HepG2 (cell line): Measurements from ENCODE around the gene EPB41. TPM values are rescaled to one million over a fixed set of nuclear protein-coding genes. Genes with fewer than 3 reads are reported as not detected.
A peak's percentile ranks its signal among the peaks of the same experiment; 100 is the strongest.

Source experiments
- ATAC-seq: fragments of 200-7000 bp; cut with Tn5 transposase; 3 replicates; pipeline ENCODE4 v1.9.1; 2020; ENCODE audit warnings: mild to moderate bottlenecking, moderate library complexity
- BruUV-seq: library from RNA; stranded (reverse); fragments of 400-500 nt; replicated peaks from 2 replicates; lab custom pipeline; 2021; lab: Mats Ljungman, UMichigan
- CTCF ChIA-PET: fragments of 300-600 bp; formaldehyde crosslinking; extraction: SDS; loops from one replicate; lab custom pipeline; 2021; ENCODE audit warnings: low total read pairs, inconsistent platforms, low intra/inter-chr PET ratio; lab: Yijun Ruan, JAX
- POLR2A ChIA-PET: fragments of 350-600 bp; sonication (Branson Sonifier 250); formaldehyde crosslinking; loops from one replicate; lab custom pipeline; 2020; ENCODE audit warnings: antibody characterized with exemption, inconsistent platforms; lab: Yijun Ruan, JAX
- DNase-seq: peaks from one replicate; pipeline ENCODE4 v3.0.0-alpha.2; 2015; ENCODE audit warnings: low spot score
- FAIRE-seq: peaks from 3 replicates; lab custom pipeline; 2011; peaks lifted over from hg19 to GRCh38; lab: Jason Lieb, UNC
- H2AFZ ChIP-seq: one replicate; pipeline ENCODE4 v1.6.1; 2011; ENCODE audit warnings: low read length, inconsistent platforms
- H3K27ac ChIP-seq: fragments of 300-600 bp; 3 replicates; pipeline ENCODE4 v1.8.0; 2011; ENCODE audit warnings: mixed run types, mild to moderate bottlenecking, mixed read lengths, low read length, inconsistent platforms; ENCODE audit not compliant: insufficient read depth; ENCODE audit errors: extremely low read length
- H3K27me3 ChIP-seq, 2 experiments: fragments of 200-600 bp in 1 of 2; 2 replicates in 1 of 2; 3 replicates in 1 of 2; pipeline versions ENCODE4 v1.6.0 to v1.8.0; 2011; ENCODE audit warnings: low read length in 2 of 2, mild to moderate bottlenecking in 2 of 2, moderate library complexity in 2 of 2, inconsistent platforms in 1 of 2; ENCODE audit not compliant: insufficient read depth in 2 of 2, control insufficient read depth in 1 of 2
- H3K36me3 ChIP-seq, 2 experiments: fragments of 200-600 bp in 1 of 2; replicated peaks in 1 of 2; 2 replicates in 1 of 2; 3 replicates in 1 of 2; pipeline versions ENCODE4 v1.5.1 to v1.8.0; 2011; ENCODE audit warnings: low read length in 2 of 2, inconsistent platforms in 1 of 2; ENCODE audit not compliant: insufficient read depth in 2 of 2, control insufficient read depth in 1 of 2
- H3K4me1 ChIP-seq: 2 replicates; pipeline ENCODE4 v1.5.1; 2012; ENCODE audit warnings: low read length, inconsistent platforms; ENCODE audit not compliant: insufficient read depth
- H3K4me2 ChIP-seq: 2 replicates; pipeline ENCODE4 v1.6.0; 2011; ENCODE audit warnings: low read depth, low read length, inconsistent platforms
- H3K4me3 ChIP-seq, 3 experiments: fragments of 200-600 bp in 1 of 3; sonication (generic), shearing (Covaris generic) in 1 of 3; replicated peaks in 1 of 3; 2 replicates each; pipeline ENCODE4 v1.5.1; 2011 to 2016; ENCODE audit warnings: low read length in 3 of 3, inconsistent platforms in 2 of 3, low read depth in 2 of 3, mild to moderate bottlenecking in 2 of 3, control low read depth in 1 of 3, mixed read lengths in 1 of 3; ENCODE audit not compliant: insufficient read depth in 1 of 3
- H3K79me2 ChIP-seq: one replicate; pipeline ENCODE4 v1.6.1; 2011; ENCODE audit warnings: low read length, inconsistent platforms; ENCODE audit not compliant: insufficient read depth
- H3K9ac ChIP-seq: 2 replicates; pipeline ENCODE4 v1.6.0; 2011; ENCODE audit warnings: mild to moderate bottlenecking, low read depth, low read length, inconsistent platforms; ENCODE audit not compliant: insufficient read depth
- H3K9me3 ChIP-seq: 2 replicates; pipeline ENCODE4 v1.5.1; 2012; ENCODE audit warnings: mild to moderate bottlenecking, low read length
- H4K20me1 ChIP-seq: 2 replicates; pipeline ENCODE4 v1.6.0; 2011; ENCODE audit warnings: inconsistent platforms, mild to moderate bottlenecking, low read length, moderate library complexity; ENCODE audit not compliant: insufficient read depth
- ARNT2 ChIP-seq: sonication (generic); formaldehyde crosslinking; IDR thresholded peaks from 2 replicates; pipeline ENCODE4 v1.8.0; 2022; ENCODE audit warnings: mild to moderate bottlenecking, low read depth, missing genetic modification reagents, moderate library complexity
- GATAD2A ChIP-seq: IDR thresholded peaks from 2 replicates; pipeline ENCODE4 v1.6.1; 2016
- HES4 ChIP-seq: sonication (generic); formaldehyde crosslinking; IDR thresholded peaks from 2 replicates; pipeline ENCODE4 v1.9.0; 2021; ENCODE audit warnings: mild to moderate bottlenecking, missing genetic modification reagents, borderline replicate concordance
- MBD4 ChIP-seq: IDR thresholded peaks from 2 replicates; pipeline ENCODE4 v1.6.1; 2012; ENCODE audit warnings: low read length, inconsistent platforms, borderline replicate concordance
- MLXIP ChIP-seq: sonication (generic); formaldehyde crosslinking; IDR thresholded peaks from 2 replicates; pipeline ENCODE4 v1.9.0; 2021; ENCODE audit warnings: missing genetic modification reagents, borderline replicate concordance
- MTA1 ChIP-seq: sonication (generic); formaldehyde crosslinking; IDR thresholded peaks from 2 replicates; pipeline ENCODE4 v1.4.0; 2020; ENCODE audit warnings: missing genetic modification reagents, mild to moderate bottlenecking, borderline replicate concordance
- POGZ ChIP-seq: sonication (generic); formaldehyde crosslinking; IDR thresholded peaks from 2 replicates; pipeline ENCODE4 v1.4.0; 2020; ENCODE audit warnings: mild to moderate bottlenecking, missing genetic modification reagents
- ZNF3 ChIP-seq: IDR thresholded peaks from 2 replicates; pipeline ENCODE4 v1.7.0; 2017; ENCODE audit warnings: inconsistent platforms
- ZNF512B ChIP-seq: sonication (generic); formaldehyde crosslinking; IDR thresholded peaks from 2 replicates; pipeline ENCODE4 v1.5.1; 2020; ENCODE audit warnings: missing genetic modification reagents, mild to moderate bottlenecking, borderline replicate concordance
- ZNF678 ChIP-seq: sonication (generic); formaldehyde crosslinking; IDR thresholded peaks from 2 replicates; pipeline ENCODE4 v1.4.0; 2020; ENCODE audit warnings: mild to moderate bottlenecking, missing genetic modification reagents
- WGBS: methylation state at CpG from one replicate; pipeline ENCODE4 v1.1.6; 2017; ENCODE audit warnings: low lambda C conversion rate; 5-methylcytosine and 5-hydroxymethylcytosine counted together
- in situ Hi-C: cut with HindIII; loops from 2 replicates; pipeline ENCODE4 v1.10.0; 2017; ENCODE audit warnings: low pct_unique_long_range_greater_than_20kb; ENCODE audit not compliant: extremely low pct_ligation_motif_present
- intact Hi-C: fragments of 100-400 bp; cut with micrococcal nuclease; formaldehyde crosslinking; loops from one replicate; pipeline ENCODE4 v1.10.0; 2022; ENCODE audit not compliant: unreplicated experiment
- polyA plus RNA-seq, 8 experiments: library from polyadenylated mRNA; depleted of rRNA in 3 of 8; stranded (reverse) in 7 of 8; unstranded in 1 of 8; fragments of >200 nt; fragmentation: Illumina TruSeq in 4 of 8; extraction: Trizol in 4 of 8; gene quantifications; 2 replicates each; pipeline versions ENCODE4 v1.2.1 to v1.2.3, GENCODE V29; 2011 to 2016; ENCODE audit warnings: low read depth in 4 of 8, missing spikeins in 1 of 8, mixed read lengths in 1 of 8; ENCODE audit not compliant: insufficient read depth in 1 of 8
- total RNA-seq, 5 experiments: library from RNA; depleted of rRNA; stranded (reverse); fragments of >200 nt; fragmentation: Illumina TruSeq; extraction: Trizol; gene quantifications; 2 replicates each; pipeline ENCODE4 v1.2.3, GENCODE V29; 2016; ENCODE audit warnings: low read depth in 1 of 5
- TF ChIP-seq, protein P1 (sequence below): sonication (generic); formaldehyde crosslinking; IDR thresholded peaks from 2 replicates; pipeline ENCODE4 v1.5.1; 2020; ENCODE audit warnings: mild to moderate bottlenecking, moderate library complexity, missing genetic modification reagents
- TF ChIP-seq, protein P2 (sequence below): sonication (generic); formaldehyde crosslinking; IDR thresholded peaks from 2 replicates; pipeline ENCODE4 v1.5.0; 2020; ENCODE audit warnings: mild to moderate bottlenecking, missing genetic modification reagents

Gene EPB41
- total and polyA plus RNA-seq, 2 of the 13 experiments (the other 11 are each of a cell fraction or from before 2014, with no cell fraction given), result 34.5 to 46.7 TPM

DNA sequence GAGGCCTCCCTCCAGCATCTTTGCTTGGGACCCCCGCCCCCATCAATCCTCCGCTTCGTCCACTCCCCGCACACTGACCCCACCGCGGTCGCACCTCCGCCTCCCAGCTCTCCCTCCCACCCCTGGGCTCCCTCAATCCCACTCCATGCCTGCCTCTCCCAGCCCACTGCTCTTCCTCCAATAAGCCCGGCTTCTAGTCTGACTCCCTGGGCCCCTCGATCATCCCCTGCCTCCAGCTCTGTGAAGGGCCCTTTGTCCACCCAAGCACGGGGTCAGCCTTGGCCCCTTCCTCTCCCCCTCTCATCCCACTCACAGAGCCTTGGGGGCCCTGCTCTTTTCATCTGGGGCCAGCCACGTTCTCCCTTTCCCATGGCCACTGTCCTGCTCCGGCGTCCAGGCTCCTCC lies 210.9 kb downstream of the EPB41 start:
- H3K27me3 ChIP-seq, result peaks cover 2 to 11% of the 10 kb centered on the region in 2 experiments; a peak in 2 of 5 replicates
- BruUV-seq, result no TSS peak
- H3K79me2 ChIP-seq, result no peaks in the 10 kb centered on the region
- H3K4me2 ChIP-seq, result peak overlapping the region; percentile 96
- no peak for TF ChIP-seq MLXIP (CRISPR knock-in tag)
- TF ChIP-seq POGZ (CRISPR knock-in tag), result no peak
- no peak for TF ChIP-seq ARNT2 (CRISPR knock-in tag)
- TF ChIP-seq, protein P1, sequence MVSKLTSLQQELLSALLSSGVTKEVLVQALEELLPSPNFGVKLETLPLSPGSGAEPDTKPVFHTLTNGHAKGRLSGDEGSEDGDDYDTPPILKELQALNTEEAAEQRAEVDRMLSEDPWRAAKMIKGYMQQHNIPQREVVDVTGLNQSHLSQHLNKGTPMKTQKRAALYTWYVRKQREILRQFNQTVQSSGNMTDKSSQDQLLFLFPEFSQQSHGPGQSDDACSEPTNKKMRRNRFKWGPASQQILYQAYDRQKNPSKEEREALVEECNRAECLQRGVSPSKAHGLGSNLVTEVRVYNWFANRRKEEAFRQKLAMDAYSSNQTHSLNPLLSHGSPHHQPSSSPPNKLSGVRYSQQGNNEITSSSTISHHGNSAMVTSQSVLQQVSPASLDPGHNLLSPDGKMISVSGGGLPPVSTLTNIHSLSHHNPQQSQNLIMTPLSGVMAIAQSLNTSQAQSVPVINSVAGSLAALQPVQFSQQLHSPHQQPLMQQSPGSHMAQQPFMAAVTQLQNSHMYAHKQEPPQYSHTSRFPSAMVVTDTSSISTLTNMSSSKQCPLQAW, result peak; percentile 43; the same call in 1 of the 2 replicates
- 0 out of 2 replicates have a peak, but pooled peaks have one; percentile 50 for TF ChIP-seq ZNF512B (CRISPR knock-in tag)
- TF ChIP-seq, protein P2, sequence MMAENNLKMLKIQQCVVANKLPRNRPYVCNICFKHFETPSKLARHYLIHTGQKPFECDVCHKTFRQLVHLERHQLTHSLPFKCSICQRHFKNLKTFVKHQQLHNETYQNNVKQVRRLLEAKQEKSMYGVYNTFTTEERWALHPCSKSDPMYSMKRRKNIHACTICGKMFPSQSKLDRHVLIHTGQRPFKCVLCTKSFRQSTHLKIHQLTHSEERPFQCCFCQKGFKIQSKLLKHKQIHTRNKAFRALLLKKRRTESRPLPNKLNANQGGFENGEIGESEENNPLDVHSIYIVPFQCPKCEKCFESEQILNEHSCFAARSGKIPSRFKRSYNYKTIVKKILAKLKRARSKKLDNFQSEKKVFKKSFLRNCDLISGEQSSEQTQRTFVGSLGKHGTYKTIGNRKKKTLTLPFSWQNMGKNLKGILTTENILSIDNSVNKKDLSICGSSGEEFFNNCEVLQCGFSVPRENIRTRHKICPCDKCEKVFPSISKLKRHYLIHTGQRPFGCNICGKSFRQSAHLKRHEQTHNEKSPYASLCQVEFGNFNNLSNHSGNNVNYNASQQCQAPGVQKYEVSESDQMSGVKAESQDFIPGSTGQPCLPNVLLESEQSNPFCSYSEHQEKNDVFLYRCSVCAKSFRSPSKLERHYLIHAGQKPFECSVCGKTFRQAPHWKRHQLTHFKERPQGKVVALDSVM (CRISPR knock-in tag), result 0 out of 2 replicates have a peak, but pooled peaks have one; percentile 6
- TF ChIP-seq ZNF678 (CRISPR knock-in tag), result peak; percentile 44; the same call in 1 of the 2 replicates
- TF ChIP-seq HES4 (CRISPR knock-in tag), result 0 out of 2 replicates have a peak, but pooled peaks have one; percentile 22
- no peak for TF ChIP-seq MBD4
- 0 out of 2 replicates have a peak, but pooled peaks have one; percentile 8 for TF ChIP-seq MTA1 (CRISPR knock-in tag)
- no peak for TF ChIP-seq ZNF3
- no peak for TF ChIP-seq GATAD2A (CRISPR knock-in tag)
- no peak overlapping the region for H3K27ac ChIP-seq
- DNase-seq (no peak), FAIRE-seq (no peak), ATAC-seq (peak; percentile 7)
- intact Hi-C loops, result loop anchor here (10.0 kb wide), 1 partner anchor 240 kb away; no protein-coding TSS in a partner anchor
- POLR2A ChIA-PET, result interaction anchor here (1.1 to 2.5 kb wide), 7 partner anchors 9 to 61 kb away, joined by 3 to 24 read pairs (median 5); partner anchors contain the start of gene SRSF4
- in situ Hi-C loops, result loop anchor here (10.0 kb wide), 1 partner anchor 240 kb away; no protein-coding TSS in a partner anchor
- no peaks in the 10 kb centered on the region for H3K9me3 ChIP-seq
- H3K4me1 ChIP-seq, result peaks cover 22% of the 10 kb centered on the region
- H2AFZ ChIP-seq, result no peak overlapping the region
- peak overlapping the region; percentile 75; the same call in 1 of the 2 replicates for H3K9ac ChIP-seq
- no peaks in the 10 kb centered on the region for H4K20me1 ChIP-seq
- CTCF ChIA-PET, result no interaction called here
- WGBS, result 19% methylated on average over 14 of the region's 14 CpGs
- H3K36me3 ChIP-seq, result no peaks in the 10 kb centered on the region
- H3K4me3 ChIP-seq, result peak overlapping the region; percentile 76 to 89 (median 85)
